Astrocyte (in vitro differentiated cells and primary cell): ENCODE measurements around the gene HPD. TPM values are rescaled to one million over a fixed set of nuclear protein-coding genes. Genes with fewer than 3 reads are reported as not detected.

ENCODE experiments used
- DNase-seq: peaks from one replicate; pipeline ENCODE4 v3.0.0-alpha.2; 2010; ENCODE audit warnings: low read depth
- FAIRE-seq: peaks from 2 replicates; lab custom pipeline; 2011; peaks lifted over from hg19 to GRCh38; lab: Jason Lieb, UNC
- H2AFZ ChIP-seq: 2 replicates; pipeline ENCODE4 v1.6.0; 2012; ENCODE audit warnings: low read depth, low read length, inconsistent platforms
- H3K27ac ChIP-seq: 2 replicates; pipeline ENCODE4 v1.5.1; 2011; ENCODE audit warnings: low read depth, low read length, inconsistent platforms
- H3K27me3 ChIP-seq: 2 replicates; pipeline ENCODE4 v1.6.0; 2011; ENCODE audit warnings: low read length, inconsistent platforms; ENCODE audit not compliant: insufficient read depth
- H3K36me3 ChIP-seq: 2 replicates; pipeline ENCODE4 v1.5.1; 2011; ENCODE audit warnings: low read length, inconsistent platforms; ENCODE audit not compliant: insufficient read depth
- H3K4me1 ChIP-seq: 2 replicates; pipeline ENCODE4 v1.5.1; 2011; ENCODE audit warnings: low read length, inconsistent platforms; ENCODE audit not compliant: insufficient read depth
- H3K4me2 ChIP-seq: 2 replicates; pipeline ENCODE4 v1.6.0; 2012; ENCODE audit warnings: low read length, inconsistent platforms
- H3K4me3 ChIP-seq: 2 replicates; pipeline ENCODE4 v1.5.1; 2011; ENCODE audit warnings: low read depth, mild to moderate bottlenecking, low read length, inconsistent platforms; ENCODE audit not compliant: insufficient read depth
- H3K79me2 ChIP-seq: 2 replicates; pipeline ENCODE4 v1.6.0; 2012; ENCODE audit warnings: mild to moderate bottlenecking, low read length, inconsistent platforms; ENCODE audit not compliant: insufficient read depth
- H3K9ac ChIP-seq: 2 replicates; pipeline ENCODE4 v1.6.0; 2012; ENCODE audit warnings: mild to moderate bottlenecking, low read length, inconsistent platforms
- H3K9me3 ChIP-seq: 2 replicates; pipeline ENCODE4 v1.5.1; 2012; ENCODE audit warnings: low read depth, mild to moderate bottlenecking, low read length, inconsistent platforms; ENCODE audit not compliant: insufficient read depth
- H4K20me1 ChIP-seq: 2 replicates; pipeline ENCODE4 v1.6.0; 2012; ENCODE audit warnings: low read length, inconsistent platforms; ENCODE audit not compliant: insufficient read depth
- H3K27ac Mint-ChIP-seq: one replicate; pipeline ENCODE4 v1.8.0; 2021; ENCODE audit warnings: mild to moderate bottlenecking, mixed read lengths; ENCODE audit not compliant: unreplicated experiment
- H3K27me3 Mint-ChIP-seq: one replicate; pipeline ENCODE4 v1.8.0; 2021; ENCODE audit warnings: low read depth, mixed read lengths; ENCODE audit not compliant: unreplicated experiment
- H3K36me3 Mint-ChIP-seq: one replicate; pipeline ENCODE4 v1.8.0; 2021; ENCODE audit warnings: low read depth, mixed read lengths; ENCODE audit not compliant: unreplicated experiment
- H3K4me1 Mint-ChIP-seq: one replicate; pipeline ENCODE4 v1.8.0; 2021; ENCODE audit warnings: low read depth, mixed read lengths; ENCODE audit not compliant: unreplicated experiment
- H3K4me3 Mint-ChIP-seq: one replicate; pipeline ENCODE4 v1.8.0; 2021; ENCODE audit warnings: mild to moderate bottlenecking, moderate library complexity, mixed read lengths; ENCODE audit not compliant: unreplicated experiment
- H3K9me3 Mint-ChIP-seq: one replicate; pipeline ENCODE4 v1.8.0; 2021; ENCODE audit warnings: mild to moderate bottlenecking, mixed read lengths; ENCODE audit not compliant: unreplicated experiment
- CTCF ChIP-seq: IDR thresholded peaks from 2 replicates; pipeline ENCODE4 v1.5.1; 2011; ENCODE audit warnings: low read depth, mild to moderate bottlenecking, inconsistent platforms, low read length, moderate library complexity; ENCODE audit not compliant: insufficient read depth
- EZH2 ChIP-seq: IDR thresholded peaks from 2 replicates; pipeline ENCODE4 v1.6.1; 2012; ENCODE audit warnings: mild to moderate bottlenecking, low read length, inconsistent platforms; ENCODE audit not compliant: insufficient read depth
- total RNA-seq: library from RNA; stranded (reverse); gene quantifications from 2 replicates; pipeline ENCODE4 v1.2.1, GENCODE V29; 2021

Gene HPD
- total RNA-seq, 1 donor from 2014 or later: not detected

DNA sequence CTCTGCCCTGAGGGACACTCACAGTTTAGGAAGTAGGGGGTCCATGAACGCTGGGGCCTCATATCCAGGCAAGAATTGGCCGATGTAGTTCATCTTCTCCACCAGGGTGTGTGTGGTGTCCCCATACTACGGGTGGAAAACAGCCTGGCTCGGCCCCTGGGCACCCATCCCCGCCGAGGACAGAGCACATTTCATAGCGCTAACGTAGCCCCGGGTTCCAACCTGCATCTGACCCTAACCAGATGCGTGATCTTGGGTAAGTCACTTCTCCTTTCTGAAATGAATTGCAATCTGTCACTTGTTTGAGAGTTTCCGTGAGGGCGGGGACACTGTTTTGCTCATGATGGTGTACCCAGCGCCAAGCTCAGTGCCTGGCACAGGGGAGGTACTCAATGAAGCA lies 9.0 kb downstream of the HPD start:
- Histone ChIP-seq H2AFZ (no peak overlapping the region), H3K27me3 (no peaks in the 10 kb centered on the region), H3K4me1 (no peaks in the 10 kb centered on the region), H3K79me2 (no peaks in the 10 kb centered on the region), H3K9me3 (no peaks in the 10 kb centered on the region), H3K4me3 (no peak overlapping the region), H3K4me2 (no peak overlapping the region), H3K9ac (no peak overlapping the region), H4K20me1 (no peaks in the 10 kb centered on the region), H3K27ac (no peak overlapping the region), H3K36me3 (no peaks in the 10 kb centered on the region)
- H3K27ac Mint-ChIP-seq: no peak overlapping the region
- peaks cover 5% of the 10 kb centered on the region for H3K27me3 Mint-ChIP-seq
- no peak for FAIRE-seq
- H3K36me3 Mint-ChIP-seq: no peaks in the 10 kb centered on the region
- H3K4me3 Mint-ChIP-seq: no peak overlapping the region
- TF ChIP-seq CTCF (no peak), EZH2 (no peak)
- no peaks in the 10 kb centered on the region for H3K4me1 Mint-ChIP-seq
- H3K9me3 Mint-ChIP-seq: no peaks in the 10 kb centered on the region
- DNase-seq: no peak

GRCh38 chr12:121849211-121849610 lies 9.4 kb downstream of the HPD start:
- DNase-seq: no peak
- Histone ChIP-seq H3K9me3 (no peaks in the 10 kb centered on the region), H3K27ac (no peak overlapping the region), H3K9ac (no peak overlapping the region), H3K36me3 (no peaks in the 10 kb centered on the region), H3K79me2 (no peaks in the 10 kb centered on the region), H3K4me2 (no peak overlapping the region), H3K27me3 (no peaks in the 10 kb centered on the region), H4K20me1 (no peaks in the 10 kb centered on the region), H2AFZ (no peak overlapping the region), H3K4me3 (no peak overlapping the region), H3K4me1 (no peaks in the 10 kb centered on the region)
- Mint-ChIP-seq H3K27ac (no peak overlapping the region), H3K27me3 (peaks cover 3% of the 10 kb centered on the region), H3K36me3 (no peaks in the 10 kb centered on the region), H3K4me3 (no peak overlapping the region), H3K9me3 (no peaks in the 10 kb centered on the region), H3K4me1 (no peaks in the 10 kb centered on the region)
- FAIRE-seq: no peak
- TF ChIP-seq CTCF (no peak), EZH2 (no peak)

GRCh38 chr12:121845701-121846100 lies 13.0 kb downstream of the HPD start:
- no peaks in the 10 kb centered on the region for H3K36me3 Mint-ChIP-seq
- Histone ChIP-seq H3K36me3 (no peaks in the 10 kb centered on the region), H3K79me2 (no peaks in the 10 kb centered on the region), H3K4me3 (no peak overlapping the region), H3K27ac (no peak overlapping the region), H3K4me2 (no peak overlapping the region), H3K4me1 (no peaks in the 10 kb centered on the region), H2AFZ (no peak overlapping the region), H4K20me1 (no peaks in the 10 kb centered on the region), H3K9ac (no peak overlapping the region), H3K9me3 (no peaks in the 10 kb centered on the region), H3K27me3 (no peaks in the 10 kb centered on the region)
- H3K9me3 Mint-ChIP-seq: no peaks in the 10 kb centered on the region
- FAIRE-seq (no peak), DNase-seq (no peak)
- no peak overlapping the region for H3K27ac Mint-ChIP-seq
- TF ChIP-seq CTCF (no peak), EZH2 (no peak)
- no peaks in the 10 kb centered on the region for H3K4me1 Mint-ChIP-seq
- peaks cover 2% of the 10 kb centered on the region for H3K27me3 Mint-ChIP-seq
- H3K4me3 Mint-ChIP-seq: no peak overlapping the region
